NOMO-1 (cell line): ENCODE results near the gene HNRNPLL.
"Not testable (repeated sequence)": the region's sequence is repeated elsewhere in the genome, so short reads cannot be mapped to it uniquely, and the experiment has no call there.

Experiments used
- DNase-seq, 2 experiments: peaks; one replicate each; lab custom pipeline; 2025; ENCODE audit not compliant: unreplicated experiment in 2 of 2; lab: John Stamatoyannopoulos, UW

The HNRNPLL gene

GRCh38 chr2:38620282-38620977, 17.7 kb upstream of the HNRNPLL start:
- DNase-seq: no peak

GRCh38 chr2:38619458-38620164, 16.9 kb upstream of the HNRNPLL start:
- peak; percentile 75 to 96 for DNase-seq

GRCh38 chr2:38617301-38617700, 14.6 kb upstream of the HNRNPLL start:
- no peak for DNase-seq

GRCh38 chr2:38615237-38615636, 12.5 kb upstream of the HNRNPLL start:
- peak in 1 of 2 experiments; percentile 36 for DNase-seq

GRCh38 chr2:38613849-38614213, 11.1 kb upstream of the HNRNPLL start:
- DNase-seq: no peak

GRCh38 chr2:38613126-38613848, 10.6 kb upstream of the HNRNPLL start:
- DNase-seq: peak; percentile 44 to 88

GRCh38 chr2:38610851-38611801, 8.4 kb upstream of the HNRNPLL start:
- peak; percentile 68 to 89 for DNase-seq

GRCh38 chr2:38609246-38609645, 6.5 kb upstream of the HNRNPLL start:
- DNase-seq: not testable (repeated sequence)

- DNase-seq: no peak
Observed at GRCh38 chr2:38608755-38609154, 6.0 kb upstream of the HNRNPLL start.

GRCh38 chr2:38605298-38605830, 2.6 kb upstream of the HNRNPLL start:
- DNase-seq: no peak

GRCh38 chr2:38603402-38604290, 918 bp upstream of the HNRNPLL start:
- DNase-seq: peak; percentile 84 to 91

- DNase-seq: peak; percentile 8 to 49
Observed at GRCh38 chr2:38602136-38602731, 494 bp downstream of the HNRNPLL start.

GRCh38 chr2:38601463-38602135, 1.1 kb downstream of the HNRNPLL start:
- peak; percentile 21 to 33 for DNase-seq

- DNase-seq: peak; percentile 1 to 48
Observed at GRCh38 chr2:38600921-38601455, 1.7 kb downstream of the HNRNPLL start.

- DNase-seq: no peak
Observed at GRCh38 chr2:38600242-38600891, 2.4 kb downstream of the HNRNPLL start.

- DNase-seq: peak; percentile 20 to 40
Observed at GRCh38 chr2:38599706-38600105, 3.0 kb downstream of the HNRNPLL start.

GRCh38 chr2:38598991-38599295, 3.8 kb downstream of the HNRNPLL start:
- peak in 1 of 2 experiments; percentile 14 for DNase-seq
